Activated CD4-positive, alpha-beta T cell treated with anti-CD3 and anti-CD28 coated beads for 24 hours (primary cell): ENCODE measurements around the gene SCUBE2.

Source experiments
- DNase-seq, 2 donors: peaks; one replicate each; pipeline ENCODE4 v3.0.0-alpha.2; 2020; ENCODE audit warnings: low read depth in 2 of 2

SCUBE2 gene

GRCh38 chr11:9091044-9091922, at the start of gene SCUBE2:
Gene SCUBE2 (minus strand): TSS chr11:9091599. CDS start chr11:9091528, 71 bp downstream.
- no peak for DNase-seq

GRCh38 chr11:9141186-9141585, 49.8 kb upstream of the SCUBE2 start:
- DNase-seq: no peak

- DNase-seq: no peak
These were observed 48.4 kb upstream of the SCUBE2 start for GRCh38 chr11:9139628-9140357.

GRCh38 chr11:9138612-9139579, 47.5 kb upstream of the SCUBE2 start:
- peak in 1 of 2 donors; percentile 12 for DNase-seq

- no peak for DNase-seq
These were observed 46.7 kb upstream of the SCUBE2 start for GRCh38 chr11:9138133-9138453.

- peak; percentile 53 to 64 for DNase-seq
These were observed 46.1 kb upstream of the SCUBE2 start for GRCh38 chr11:9137293-9138132.

- no peak for DNase-seq
These were observed 45.3 kb upstream of the SCUBE2 start for GRCh38 chr11:9136741-9137140.

GRCh38 chr11:9133956-9134355, 42.6 kb upstream of the SCUBE2 start:
- no peak for DNase-seq

- no peak for DNase-seq
These were observed 40.9 kb upstream of the SCUBE2 start for GRCh38 chr11:9132203-9132878.

GRCh38 chr11:9130297-9130696, 38.9 kb upstream of the SCUBE2 start:
- DNase-seq: no peak

GRCh38 chr11:9126636-9127035, 35.2 kb upstream of the SCUBE2 start:
- DNase-seq: no peak

GRCh38 chr11:9125185-9125886, 33.9 kb upstream of the SCUBE2 start:
- DNase-seq: no peak

GRCh38 chr11:9123595-9124304, 32.4 kb upstream of the SCUBE2 start:
- no peak for DNase-seq

- no peak for DNase-seq
These were observed 30.0 kb upstream of the SCUBE2 start for GRCh38 chr11:9121469-9121796.

- no peak for DNase-seq
These were observed 29.5 kb upstream of the SCUBE2 start for GRCh38 chr11:9120664-9121468.

- DNase-seq: no peak
These were observed 26.9 kb upstream of the SCUBE2 start for GRCh38 chr11:9118277-9118676.

GRCh38 chr11:9112075-9112474, 20.7 kb upstream of the SCUBE2 start:
- DNase-seq: no peak
